WTC11 (cell line): ENCODE measurements around the gene OR2V2.

Experiments
- ATF3 ChIP-seq: sonication (generic); formaldehyde crosslinking; conservative IDR thresholded peaks from 2 replicates; pipeline ENCODE4 v1.8.1; 2022; ENCODE audit warnings: mild to moderate bottlenecking, missing genetic modification reagents
- CTCF ChIP-seq: fragments of 200-600 bp; IDR thresholded peaks from 2 replicates; pipeline ENCODE4 v1.8.0; 2022; ENCODE audit warnings: antibody characterized with exemption
- NR1H2 ChIP-seq: sonication (generic); formaldehyde crosslinking; IDR thresholded peaks from 2 replicates; pipeline ENCODE4 v1.9.0; 2021; ENCODE audit warnings: mild to moderate bottlenecking, moderate library complexity, missing genetic modification reagents
- NR3C1 ChIP-seq: sonication (generic); formaldehyde crosslinking; conservative IDR thresholded peaks from 2 replicates; pipeline ENCODE4 v1.8.1; 2023; ENCODE audit warnings: low read depth, mild to moderate bottlenecking, missing genetic modification reagents
- SMAD4 ChIP-seq: sonication (generic); formaldehyde crosslinking; IDR thresholded peaks from 2 replicates; pipeline ENCODE4 v1.8.0; 2022; ENCODE audit warnings: mild to moderate bottlenecking, missing genetic modification reagents
- ZNF121 ChIP-seq: sonication (generic); formaldehyde crosslinking; IDR thresholded peaks from 2 replicates; pipeline ENCODE4 v1.8.0; 2023; ENCODE audit warnings: missing genetic modification reagents
- ZNF416 ChIP-seq: fragments of 250-450 bp; sonication (Bioruptor Pico); IDR thresholded peaks from 2 replicates; pipeline ENCODE4 v1.9.0; 2021; ENCODE audit warnings: mild to moderate bottlenecking, inconsistent platforms
- ZNF425 ChIP-seq: fragments of 250-450 bp; sonication (Bioruptor Pico); conservative IDR thresholded peaks from 2 replicates; pipeline ENCODE4 v1.9.0; 2021; ENCODE audit warnings: mild to moderate bottlenecking
- TF ChIP-seq, protein P1 (sequence below): sonication (generic); formaldehyde crosslinking; IDR thresholded peaks from 2 replicates; pipeline ENCODE4 v1.8.1; 2022; ENCODE audit warnings: mild to moderate bottlenecking, missing genetic modification reagents, moderate library complexity, borderline replicate concordance
- TF ChIP-seq, protein P2 (sequence below): sonication (generic); formaldehyde crosslinking; IDR thresholded peaks from 2 replicates; pipeline ENCODE4 v1.8.0; 2023; ENCODE audit warnings: missing genetic modification reagents
- TF ChIP-seq, protein P3 (sequence below): fragments of 250-450 bp; sonication (Bioruptor Pico); IDR thresholded peaks from 2 replicates; pipeline ENCODE4 v2.1.2; 2022; ENCODE audit warnings: mild to moderate bottlenecking, moderate library complexity

GRCh38 chr5:181107699-181108098 is 39.7 kb upstream of the OR2V2 start:
- TF ChIP-seq, protein P1, sequence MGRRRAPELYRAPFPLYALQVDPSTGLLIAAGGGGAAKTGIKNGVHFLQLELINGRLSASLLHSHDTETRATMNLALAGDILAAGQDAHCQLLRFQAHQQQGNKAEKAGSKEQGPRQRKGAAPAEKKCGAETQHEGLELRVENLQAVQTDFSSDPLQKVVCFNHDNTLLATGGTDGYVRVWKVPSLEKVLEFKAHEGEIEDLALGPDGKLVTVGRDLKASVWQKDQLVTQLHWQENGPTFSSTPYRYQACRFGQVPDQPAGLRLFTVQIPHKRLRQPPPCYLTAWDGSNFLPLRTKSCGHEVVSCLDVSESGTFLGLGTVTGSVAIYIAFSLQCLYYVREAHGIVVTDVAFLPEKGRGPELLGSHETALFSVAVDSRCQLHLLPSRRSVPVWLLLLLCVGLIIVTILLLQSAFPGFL = no peak
- TF ChIP-seq CTCF (no peak), ZNF416 (CRISPR knock-in tag) (no peak), ZNF121 (CRISPR knock-in tag) (no peak), NR1H2 (CRISPR knock-in tag) (no peak), SMAD4 (CRISPR knock-in tag) (no peak), ATF3 (CRISPR knock-in tag) (no peak), ZNF425 (CRISPR knock-in tag) (no peak), NR3C1 (no peak)
- TF ChIP-seq, protein P2, sequence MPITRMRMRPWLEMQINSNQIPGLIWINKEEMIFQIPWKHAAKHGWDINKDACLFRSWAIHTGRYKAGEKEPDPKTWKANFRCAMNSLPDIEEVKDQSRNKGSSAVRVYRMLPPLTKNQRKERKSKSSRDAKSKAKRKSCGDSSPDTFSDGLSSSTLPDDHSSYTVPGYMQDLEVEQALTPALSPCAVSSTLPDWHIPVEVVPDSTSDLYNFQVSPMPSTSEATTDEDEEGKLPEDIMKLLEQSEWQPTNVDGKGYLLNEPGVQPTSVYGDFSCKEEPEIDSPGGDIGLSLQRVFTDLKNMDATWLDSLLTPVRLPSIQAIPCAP (CRISPR knock-in tag) = no peak
- TF ChIP-seq, protein P3, sequence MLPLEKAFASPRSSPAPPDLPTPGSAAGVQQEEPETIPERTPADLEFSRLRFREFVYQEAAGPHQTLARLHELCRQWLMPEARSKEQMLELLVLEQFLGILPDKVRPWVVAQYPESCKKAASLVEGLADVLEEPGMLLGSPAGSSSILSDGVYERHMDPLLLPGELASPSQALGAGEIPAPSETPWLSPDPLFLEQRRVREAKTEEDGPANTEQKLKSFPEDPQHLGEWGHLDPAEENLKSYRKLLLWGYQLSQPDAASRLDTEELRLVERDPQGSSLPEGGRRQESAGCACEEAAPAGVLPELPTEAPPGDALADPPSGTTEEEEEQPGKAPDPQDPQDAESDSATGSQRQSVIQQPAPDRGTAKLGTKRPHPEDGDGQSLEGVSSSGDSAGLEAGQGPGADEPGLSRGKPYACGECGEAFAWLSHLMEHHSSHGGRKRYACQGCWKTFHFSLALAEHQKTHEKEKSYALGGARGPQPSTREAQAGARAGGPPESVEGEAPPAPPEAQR (CRISPR knock-in tag) = no peak
